ENCODE measurements around the gene RSPO4.

DNA sequence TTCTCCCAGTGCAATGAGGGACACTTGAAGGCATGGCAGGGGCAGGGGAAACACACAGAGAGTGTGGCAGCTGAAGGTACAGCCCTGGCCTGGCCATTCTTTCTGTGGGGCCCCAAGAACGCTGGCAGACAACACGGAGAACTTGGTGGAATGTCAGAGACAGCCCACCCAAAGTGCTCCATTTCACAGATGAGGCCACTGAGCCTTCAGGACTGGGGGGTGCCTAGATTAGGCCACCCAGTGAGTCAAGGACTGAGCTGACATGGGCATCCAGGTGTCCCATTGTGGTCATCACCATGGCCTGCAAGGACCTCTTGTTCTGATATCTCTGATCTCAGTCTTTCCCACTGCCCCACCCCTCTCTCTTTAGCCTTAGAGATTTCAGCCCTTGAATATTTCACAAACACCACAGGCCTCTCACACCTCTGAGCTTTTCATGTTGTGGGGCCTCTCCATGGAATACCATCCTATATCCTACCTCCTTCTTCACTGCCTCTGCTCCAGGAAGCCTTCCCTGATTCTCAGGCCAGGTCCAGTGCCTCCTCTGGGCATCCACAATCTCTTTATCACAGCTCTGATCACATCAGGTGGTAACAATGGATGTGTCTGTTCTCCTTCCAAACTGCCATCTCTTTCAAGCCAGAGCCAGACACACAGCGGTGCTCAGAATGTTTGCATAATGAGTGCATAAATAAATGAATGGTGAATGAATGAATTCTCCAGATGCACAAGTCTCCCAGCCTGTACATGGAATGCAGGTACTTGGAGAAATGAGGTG, 2.0 kb upstream of the RSPO4 start:
- TF ChIP-seq, protein P1, sequence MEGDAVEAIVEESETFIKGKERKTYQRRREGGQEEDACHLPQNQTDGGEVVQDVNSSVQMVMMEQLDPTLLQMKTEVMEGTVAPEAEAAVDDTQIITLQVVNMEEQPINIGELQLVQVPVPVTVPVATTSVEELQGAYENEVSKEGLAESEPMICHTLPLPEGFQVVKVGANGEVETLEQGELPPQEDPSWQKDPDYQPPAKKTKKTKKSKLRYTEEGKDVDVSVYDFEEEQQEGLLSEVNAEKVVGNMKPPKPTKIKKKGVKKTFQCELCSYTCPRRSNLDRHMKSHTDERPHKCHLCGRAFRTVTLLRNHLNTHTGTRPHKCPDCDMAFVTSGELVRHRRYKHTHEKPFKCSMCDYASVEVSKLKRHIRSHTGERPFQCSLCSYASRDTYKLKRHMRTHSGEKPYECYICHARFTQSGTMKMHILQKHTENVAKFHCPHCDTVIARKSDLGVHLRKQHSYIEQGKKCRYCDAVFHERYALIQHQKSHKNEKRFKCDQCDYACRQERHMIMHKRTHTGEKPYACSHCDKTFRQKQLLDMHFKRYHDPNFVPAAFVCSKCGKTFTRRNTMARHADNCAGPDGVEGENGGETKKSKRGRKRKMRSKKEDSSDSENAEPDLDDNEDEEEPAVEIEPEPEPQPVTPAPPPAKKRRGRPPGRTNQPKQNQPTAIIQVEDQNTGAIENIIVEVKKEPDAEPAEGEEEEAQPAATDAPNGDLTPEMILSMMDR (IDR thresholded peaks at IDR 0.05) = no peak
- no peak for TF ChIP-seq POLR2A (IDR thresholded peaks at IDR 0.05)
